BLaER1 (cell line): Measurements from ENCODE around the gene CERS1.

Source experiments
- H3K27ac ChIP-seq: shearing (Covaris generic); formaldehyde crosslinking; 2 replicates; pipeline ENCODE4 v1.8.1; 2022
- H3K27me3 ChIP-seq: shearing (Covaris generic); formaldehyde crosslinking; 2 replicates; pipeline ENCODE4 v1.8.1; 2022
- H3K36me3 ChIP-seq: shearing (Covaris generic); formaldehyde crosslinking; 2 replicates; pipeline ENCODE4 v1.8.1; 2022
- H3K4me1 ChIP-seq: shearing (Covaris generic); formaldehyde crosslinking; 2 replicates; pipeline ENCODE4 v1.8.1; 2022
- H3K4me2 ChIP-seq: shearing (Covaris generic); formaldehyde crosslinking; 2 replicates; pipeline ENCODE4 v1.8.1; 2022
- H3K4me3 ChIP-seq: shearing (Covaris generic); formaldehyde crosslinking; 2 replicates; pipeline ENCODE4 v1.8.1; 2022
- H3K9ac ChIP-seq: shearing (Covaris generic); formaldehyde crosslinking; 2 replicates; pipeline ENCODE4 v1.8.1; 2022
- H3K9me3 ChIP-seq: shearing (Covaris generic); formaldehyde crosslinking; 2 replicates; pipeline ENCODE4 v1.8.1; 2022
- H4K20me1 ChIP-seq: shearing (Covaris generic); formaldehyde crosslinking; 2 replicates; pipeline ENCODE4 v1.8.1; 2022
- Cebpa-rat ChIP-seq: shearing (Covaris generic); IDR thresholded peaks from 2 replicates; pipeline ENCODE4 v1.8.1; 2022

The CERS1 gene

DNA sequence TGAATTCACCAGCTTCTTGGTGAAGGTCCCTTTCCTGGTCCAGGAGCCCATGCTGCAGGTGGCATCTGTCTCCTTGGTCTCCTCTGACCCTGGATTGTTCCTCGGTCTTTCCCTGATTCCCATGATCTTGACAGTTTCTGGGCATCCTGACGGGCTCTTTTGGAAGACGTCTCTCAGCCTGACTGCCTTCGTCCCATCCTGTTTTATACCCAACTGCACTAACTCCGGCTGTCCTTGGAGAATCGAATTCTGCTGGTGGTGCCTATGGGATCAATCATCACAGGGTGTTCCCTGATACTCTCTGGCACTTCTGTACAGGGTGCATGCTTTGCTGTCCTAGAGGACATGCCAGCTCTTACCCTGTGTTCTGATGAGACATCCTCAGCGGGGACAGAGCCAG is 19.1 kb downstream of the CERS1 start:
- no peak for TF ChIP-seq Cebpa-rat
- H3K36me3 ChIP-seq: peaks cover 10% of the 10 kb centered on the region; the same call in 1 of the 2 replicates
- peaks cover 11% of the 10 kb centered on the region for H3K4me1 ChIP-seq
- H3K4me2 ChIP-seq: no peak overlapping the region
- H3K4me3 ChIP-seq: no peak overlapping the region
- no peak overlapping the region for H3K9ac ChIP-seq
- H4K20me1 ChIP-seq: no peaks in the 10 kb centered on the region
- H3K9me3 ChIP-seq: peaks cover 24% of the 10 kb centered on the region
- no peaks in the 10 kb centered on the region for H3K27me3 ChIP-seq
- H3K27ac ChIP-seq: no peak overlapping the region

DNA sequence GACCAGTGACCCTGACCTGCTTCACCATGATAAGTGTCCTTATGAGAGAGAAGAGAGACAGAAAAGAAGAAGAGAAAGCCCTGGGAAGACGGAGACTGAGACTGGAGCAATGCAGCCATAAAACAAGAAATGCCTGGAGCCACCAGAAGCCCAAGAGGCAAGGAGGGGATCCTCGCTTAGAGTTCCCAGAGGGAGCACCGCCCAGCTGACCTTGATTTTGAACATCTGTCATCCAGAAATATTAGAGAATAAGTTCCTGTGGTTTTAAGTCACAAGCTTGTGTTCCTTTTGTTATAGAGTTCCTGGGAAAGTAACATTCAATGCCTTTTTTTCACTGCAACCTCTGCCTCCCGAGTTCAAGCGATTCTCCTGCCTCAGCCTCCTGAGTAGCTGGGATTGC is 20.2 kb downstream of the CERS1 start:
- 0 out of 2 replicates have a peak, but pooled peaks cover 8% of the 10 kb centered on the region for H4K20me1 ChIP-seq
- H3K27me3 ChIP-seq: no peaks in the 10 kb centered on the region
- no peak overlapping the region for H3K4me2 ChIP-seq
- no peak overlapping the region for H3K27ac ChIP-seq
- no peak overlapping the region for H3K9ac ChIP-seq
- peaks cover 24% of the 10 kb centered on the region for H3K9me3 ChIP-seq
- H3K4me1 ChIP-seq: peaks cover 22% of the 10 kb centered on the region
- H3K36me3 ChIP-seq: peaks cover 10% of the 10 kb centered on the region; the same call in 1 of the 2 replicates
- H3K4me3 ChIP-seq: no peak overlapping the region
- no peak for TF ChIP-seq Cebpa-rat

DNA sequence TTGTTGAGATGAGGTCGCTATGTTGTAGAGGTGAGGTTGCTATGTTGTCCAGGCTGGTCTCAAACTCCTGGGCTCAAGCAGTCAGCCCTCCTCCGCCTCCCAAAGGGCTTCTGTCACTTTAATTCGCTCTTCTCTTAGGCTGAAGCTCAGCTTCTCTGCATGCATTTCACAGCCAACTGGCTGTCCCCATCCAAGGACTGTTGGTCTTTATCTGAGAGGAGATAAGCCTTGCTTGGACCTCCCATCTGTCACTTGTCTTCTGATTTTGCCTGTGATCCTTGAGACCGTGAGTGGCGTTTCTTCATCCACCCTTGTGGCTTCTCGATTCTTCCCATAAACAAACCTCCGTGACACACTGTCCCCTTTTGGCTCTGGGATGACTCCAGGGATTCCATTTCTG is 24.4 kb downstream of the CERS1 start:
- Histone ChIP-seq H3K9ac (no peak overlapping the region), H3K4me2 (peak overlapping the region; percentile 95; the same call in 1 of the 2 replicates), H3K27me3 (no peaks in the 10 kb centered on the region), H3K4me3 (no peak overlapping the region), H3K27ac (no peak overlapping the region), H4K20me1 (peaks cover 39% of the 10 kb centered on the region), H3K4me1 (peaks cover 34% of the 10 kb centered on the region), H3K36me3 (peaks cover 32% of the 10 kb centered on the region), H3K9me3 (peaks cover 14% of the 10 kb centered on the region)
- no peak for TF ChIP-seq Cebpa-rat

DNA sequence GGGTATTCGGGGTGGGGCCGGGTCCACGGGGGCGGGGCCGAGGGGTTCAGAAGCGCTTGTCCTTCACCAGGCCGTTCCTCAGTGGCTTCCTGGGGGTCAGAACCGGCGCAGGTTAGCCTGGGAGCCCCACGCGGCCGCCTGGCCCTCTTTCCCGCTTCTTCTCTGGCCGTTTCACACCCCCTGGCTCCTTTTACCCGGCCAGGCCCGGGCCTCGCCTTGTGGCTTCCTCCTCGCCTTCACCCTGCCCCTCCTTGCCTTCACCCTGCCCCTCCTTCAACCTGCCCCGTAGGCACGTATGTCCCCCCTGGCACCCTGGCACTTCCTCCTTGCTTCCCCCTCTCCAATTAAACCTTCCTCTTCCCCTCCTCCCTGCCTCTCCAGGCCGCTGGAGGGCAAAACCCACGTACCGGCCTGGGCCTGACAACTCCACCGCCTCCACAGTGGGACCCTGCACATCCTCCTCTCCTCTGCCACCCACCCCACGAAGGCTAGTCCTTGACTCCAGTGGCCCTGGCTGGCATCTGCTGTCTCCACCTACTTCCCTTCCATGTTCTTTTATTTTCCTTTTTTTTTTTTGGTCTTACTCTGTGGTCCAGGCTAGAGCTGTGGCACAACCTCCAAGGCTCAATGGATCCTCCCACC is 25.3 kb downstream of the CERS1 start:
- Histone ChIP-seq H3K4me1 (peaks cover 31% of the 10 kb centered on the region), H3K4me2 (peak overlapping the region; percentile 95), H3K27me3 (no peaks in the 10 kb centered on the region), H3K36me3 (peaks cover 41% of the 10 kb centered on the region), H3K4me3 (peak overlapping the region; percentile 57), H3K9me3 (peaks cover 5% of the 10 kb centered on the region; the same call in 1 of the 2 replicates), H4K20me1 (peaks cover 48% of the 10 kb centered on the region), H3K27ac (peak overlapping the region; percentile 66), H3K9ac (peak overlapping the region; percentile 50; the same call in 1 of the 2 replicates)
- TF ChIP-seq Cebpa-rat: no peak

DNA sequence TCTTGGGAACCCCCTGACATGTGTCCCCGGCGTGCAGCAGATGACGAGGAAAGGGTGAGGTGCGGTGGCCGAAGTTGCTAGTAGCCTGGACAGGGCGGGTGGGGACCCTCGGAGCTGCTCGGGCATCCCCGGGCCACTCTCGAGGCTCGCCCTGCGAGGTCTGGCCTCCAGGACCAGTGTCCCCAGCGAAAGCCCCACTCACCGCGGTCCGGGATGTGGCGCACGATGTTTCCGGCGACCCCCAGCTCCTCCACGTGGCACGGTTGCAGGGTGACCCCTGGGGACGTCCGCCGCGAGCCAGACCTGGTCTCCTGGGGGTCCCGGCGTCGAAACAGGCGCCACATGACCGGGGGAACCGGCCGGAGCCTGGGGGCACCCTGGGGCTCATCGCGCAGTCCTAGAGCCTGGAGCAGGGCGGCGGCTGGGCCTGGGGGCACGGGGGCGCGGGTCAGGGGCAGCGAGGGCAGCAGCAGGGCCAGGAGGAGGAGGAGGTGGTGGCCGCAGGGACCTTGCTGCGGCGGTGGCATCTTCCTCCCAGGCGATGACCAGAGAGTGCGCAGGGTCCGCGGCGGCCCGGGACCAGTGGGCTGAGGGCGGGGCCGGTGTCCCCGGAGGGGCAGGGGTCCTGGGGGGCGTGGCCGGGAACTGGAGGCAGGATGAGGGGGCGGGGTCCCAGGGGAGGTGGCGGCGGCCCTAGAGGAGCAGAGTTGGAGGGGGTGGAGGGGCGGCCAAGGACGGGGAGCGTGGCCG is 26.0 kb downstream of the CERS1 start:
- Histone ChIP-seq H3K9ac (peak overlapping the region; percentile 45; the same call in 1 of the 2 replicates), H3K9me3 (no peaks in the 10 kb centered on the region), H3K27ac (peak overlapping the region; percentile 46), H3K27me3 (no peaks in the 10 kb centered on the region), H3K4me2 (peak overlapping the region; percentile 95), H3K36me3 (peaks cover 48% of the 10 kb centered on the region), H3K4me1 (peaks cover 27% of the 10 kb centered on the region), H4K20me1 (peaks cover 53% of the 10 kb centered on the region), H3K4me3 (peak overlapping the region; percentile 57)
- TF ChIP-seq Cebpa-rat: no peak

DNA sequence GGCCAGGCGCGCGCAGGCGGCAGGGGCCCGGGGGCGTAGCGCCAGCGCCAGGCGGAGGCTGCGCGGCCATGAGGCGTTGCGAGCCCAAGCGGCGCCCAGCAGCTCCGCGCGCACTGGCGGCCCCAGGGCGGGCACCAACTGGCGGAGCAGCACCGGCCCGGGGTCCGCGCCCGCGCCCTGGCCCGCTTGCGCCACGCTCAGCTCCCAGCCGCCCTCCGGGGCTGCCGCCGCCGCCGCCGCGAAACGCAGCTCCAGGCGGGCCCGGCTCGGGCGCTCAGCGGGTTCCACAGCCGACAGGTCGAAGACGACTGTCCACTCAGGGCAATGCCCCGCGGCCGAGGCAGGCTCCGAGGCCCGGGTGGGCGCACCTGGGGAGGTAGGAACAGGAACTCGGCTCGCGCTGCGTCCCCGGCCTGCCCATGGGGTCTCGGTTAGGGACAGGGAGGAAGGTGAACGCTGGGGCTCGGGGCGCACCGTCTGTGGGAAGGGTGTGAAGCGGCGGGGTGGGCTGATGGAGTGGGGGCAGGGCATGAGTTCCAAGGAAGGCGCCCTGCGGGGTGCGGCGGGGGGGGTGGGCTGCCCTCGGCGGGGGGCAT is 26.8 kb downstream of the CERS1 start:
- Histone ChIP-seq H3K4me2 (no peak overlapping the region), H3K27me3 (no peaks in the 10 kb centered on the region), H4K20me1 (peaks cover 56% of the 10 kb centered on the region), H3K9ac (no peak overlapping the region), H3K36me3 (peaks cover 52% of the 10 kb centered on the region), H3K4me3 (no peak overlapping the region), H3K4me1 (peaks cover 27% of the 10 kb centered on the region), H3K27ac (no peak overlapping the region), H3K9me3 (no peaks in the 10 kb centered on the region)
- TF ChIP-seq Cebpa-rat: no peak

DNA sequence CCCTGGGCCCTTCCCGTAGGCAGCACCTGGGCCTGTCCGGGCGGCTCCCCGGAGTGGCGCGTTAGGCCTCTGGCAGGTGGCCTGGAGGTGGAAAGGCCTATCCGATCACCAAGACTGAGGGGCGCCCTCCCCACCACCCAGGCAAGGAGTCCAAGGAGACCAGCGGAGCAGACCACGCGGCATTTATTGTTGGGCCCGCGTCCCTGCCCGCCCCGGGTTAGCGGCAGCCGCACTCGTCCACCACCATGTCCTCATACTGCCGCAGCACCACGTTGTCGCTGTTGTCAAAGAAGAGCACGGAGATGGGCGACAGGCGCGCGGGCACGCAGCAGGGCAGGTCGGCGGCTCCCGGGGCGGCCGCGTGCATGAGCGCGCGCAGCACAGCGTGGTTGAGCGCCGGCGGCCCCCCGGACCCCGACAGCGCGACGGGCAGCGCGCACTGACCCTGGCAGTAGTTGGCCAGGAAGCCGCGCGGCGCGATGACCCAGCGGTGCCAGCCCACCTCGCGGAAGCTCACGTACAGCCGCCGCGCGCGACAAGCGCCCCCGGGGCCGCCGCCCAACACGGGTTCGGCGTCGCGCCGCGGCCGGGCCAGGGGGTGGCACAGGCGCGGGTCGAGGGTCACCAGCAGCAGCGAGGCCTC is 27.5 kb downstream of the CERS1 start:
- Histone ChIP-seq H3K4me3 (no peak overlapping the region), H3K4me2 (no peak overlapping the region), H4K20me1 (peaks cover 62% of the 10 kb centered on the region), H3K9ac (no peak overlapping the region), H3K27ac (no peak overlapping the region), H3K9me3 (no peaks in the 10 kb centered on the region), H3K4me1 (peaks cover 28% of the 10 kb centered on the region), H3K27me3 (no peaks in the 10 kb centered on the region), H3K36me3 (peaks cover 58% of the 10 kb centered on the region)
- TF ChIP-seq Cebpa-rat: no peak

DNA sequence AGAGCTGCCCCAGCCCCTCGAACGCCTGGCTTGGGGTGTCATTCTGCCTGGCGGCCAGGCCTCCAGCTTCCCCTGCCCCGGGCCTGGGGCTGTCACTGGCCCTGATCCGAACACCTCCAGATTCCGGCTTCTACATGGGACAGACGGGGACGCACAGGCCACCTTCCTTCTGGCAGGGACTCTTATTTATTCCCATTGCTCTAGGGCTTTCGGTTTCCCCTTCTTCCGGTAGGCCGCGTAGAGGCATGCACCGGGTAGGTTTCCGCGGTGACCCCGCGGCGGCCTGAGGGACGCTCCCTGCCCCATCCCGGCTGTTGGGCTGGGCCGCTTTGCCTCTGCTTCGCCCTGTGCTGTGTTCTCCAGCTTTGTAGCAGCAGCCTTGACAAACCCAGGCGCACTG is 28.2 kb downstream of the CERS1 start:
- peaks cover 34% of the 10 kb centered on the region for H3K4me1 ChIP-seq
- TF ChIP-seq Cebpa-rat: no peak
- H3K36me3 ChIP-seq: peaks cover 65% of the 10 kb centered on the region
- peaks cover 69% of the 10 kb centered on the region for H4K20me1 ChIP-seq
- no peak overlapping the region for H3K27ac ChIP-seq
- H3K4me2 ChIP-seq: no peak overlapping the region
- H3K9me3 ChIP-seq: no peaks in the 10 kb centered on the region
- no peak overlapping the region for H3K4me3 ChIP-seq
- H3K9ac ChIP-seq: no peak overlapping the region
- H3K27me3 ChIP-seq: no peaks in the 10 kb centered on the region

DNA sequence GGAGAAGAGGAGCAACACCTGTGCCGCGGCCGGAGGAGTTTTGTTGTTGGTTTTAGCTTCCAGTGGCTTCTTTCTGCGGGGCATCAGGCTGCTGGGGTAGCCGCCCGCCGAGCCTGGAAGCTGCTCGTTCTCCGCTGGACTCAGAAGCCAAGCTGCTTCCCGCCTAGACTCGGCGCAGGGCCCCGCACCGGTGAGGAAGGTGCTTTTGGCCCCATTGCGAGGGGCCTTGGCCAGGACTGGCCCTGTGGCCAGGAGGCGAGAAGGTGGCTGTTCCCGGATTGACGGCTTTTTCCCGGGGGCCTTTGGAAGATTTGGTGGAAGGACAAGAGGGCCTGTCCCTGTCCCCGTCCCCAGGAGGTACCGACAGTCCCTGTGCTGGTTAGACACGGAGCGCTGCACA is 28.8 kb downstream of the CERS1 start:
- Histone ChIP-seq H3K4me2 (no peak overlapping the region), H3K4me3 (no peak overlapping the region), H3K9me3 (no peaks in the 10 kb centered on the region), H3K36me3 (peaks cover 71% of the 10 kb centered on the region), H3K27me3 (no peaks in the 10 kb centered on the region), H3K4me1 (peaks cover 33% of the 10 kb centered on the region), H3K9ac (no peak overlapping the region), H3K27ac (no peak overlapping the region), H4K20me1 (peaks cover 71% of the 10 kb centered on the region)
- no peak for TF ChIP-seq Cebpa-rat
